Activated T-cell treated with anti-CD3 and anti-CD28 coated beads, Interleukin-2, amount 50 U/mL, for 48 hours (primary cell): Measurements from ENCODE around the gene TMEM184B.
"Not testable (repeated sequence)": the region's sequence is repeated elsewhere in the genome, so short reads cannot be mapped to it uniquely, and the experiment has no call there.

Experiments used
- DNase-seq, 2 experiments: peaks; one replicate each; pipeline ENCODE4 v3.0.0-alpha.2; 2020

TMEM184B gene

DNA sequence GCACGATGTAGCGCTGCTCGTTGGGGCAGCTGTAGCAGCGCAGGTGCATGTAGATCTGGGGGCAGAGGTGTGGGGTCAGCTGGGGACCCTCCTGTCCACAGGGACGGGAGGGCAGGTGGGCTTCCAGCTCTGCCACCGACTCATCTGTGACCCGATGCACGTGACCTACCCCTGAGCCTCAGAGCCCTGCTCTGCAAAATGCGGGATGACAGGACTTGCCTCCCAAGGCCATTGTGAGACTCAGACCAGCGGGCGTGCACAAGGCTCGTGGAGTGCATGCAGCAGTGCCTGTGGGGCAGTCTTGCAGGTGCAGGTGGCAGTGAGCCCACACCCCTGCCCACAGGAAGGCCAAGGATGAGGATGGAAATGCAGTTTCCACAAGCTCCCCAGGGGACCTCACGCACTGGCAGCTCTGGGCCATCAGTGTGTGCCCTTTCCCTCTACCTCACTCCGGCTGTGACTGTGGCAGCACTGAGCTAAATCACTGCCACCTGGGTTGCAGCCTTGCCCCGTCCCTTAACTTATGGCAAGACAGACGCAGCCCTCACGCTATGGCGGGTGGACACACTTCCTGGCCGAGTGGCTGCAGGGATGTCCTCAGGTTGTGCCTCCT, 26.7 kb downstream of the TMEM184B start:
- DNase-seq = no peak

DNA sequence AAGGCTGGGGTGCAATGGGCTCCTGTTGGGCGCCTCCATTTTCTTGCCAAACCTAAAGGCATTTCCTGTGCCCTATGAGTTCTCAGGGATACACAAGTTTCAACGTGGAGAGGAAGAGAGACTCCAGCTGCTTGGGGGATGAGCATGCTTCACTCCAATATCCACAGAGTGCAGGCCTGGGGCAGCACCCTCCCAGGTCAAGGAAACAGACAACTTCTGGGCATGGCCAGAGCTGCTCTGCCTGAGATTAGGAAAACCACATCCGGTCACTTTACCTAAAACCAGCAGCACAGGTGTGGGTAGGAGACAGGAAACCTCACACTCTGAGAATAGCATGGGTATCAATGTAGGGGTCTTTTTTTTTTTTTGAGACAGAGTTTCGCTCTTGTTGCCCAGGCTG, 28.7 kb downstream of the TMEM184B start:
- no peak for DNase-seq

DNA sequence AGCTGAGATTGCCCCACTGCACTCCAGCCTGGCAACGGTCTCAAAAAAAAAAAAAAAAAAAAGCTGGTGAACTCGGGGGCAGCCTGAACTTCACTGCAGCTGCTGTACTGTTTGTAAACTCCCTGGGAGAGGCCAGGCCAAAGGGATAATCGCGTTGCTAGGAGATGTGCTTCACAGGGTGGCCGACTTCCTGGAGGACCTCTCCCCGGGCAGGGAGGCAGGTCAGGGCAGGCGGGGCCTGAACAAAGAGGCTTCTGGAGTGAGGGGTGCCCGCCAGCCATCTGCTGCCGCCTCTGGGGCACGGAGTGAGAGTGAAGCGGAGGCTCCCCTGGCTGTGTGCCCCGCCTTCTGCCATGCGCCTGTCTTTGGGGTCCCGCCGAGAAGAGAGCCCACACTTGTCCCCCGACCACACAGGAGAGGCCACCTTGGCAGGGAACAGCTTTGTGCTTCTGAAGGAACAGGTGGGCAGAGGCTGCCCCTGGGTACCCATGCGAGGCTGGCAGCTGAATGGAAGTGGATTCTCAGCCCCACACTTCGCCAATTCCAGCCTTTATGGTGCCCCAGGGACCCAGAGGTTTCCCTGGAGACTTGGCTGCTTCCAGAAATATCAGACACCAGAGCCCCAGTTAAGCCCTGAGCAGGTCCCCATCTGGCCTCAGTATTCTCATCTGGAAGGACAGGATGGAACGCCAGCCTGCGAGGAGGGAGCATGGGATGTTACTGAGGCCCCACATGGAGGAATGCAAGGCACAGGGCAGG, 29.6 kb downstream of the TMEM184B start:
- no peak for DNase-seq

DNA sequence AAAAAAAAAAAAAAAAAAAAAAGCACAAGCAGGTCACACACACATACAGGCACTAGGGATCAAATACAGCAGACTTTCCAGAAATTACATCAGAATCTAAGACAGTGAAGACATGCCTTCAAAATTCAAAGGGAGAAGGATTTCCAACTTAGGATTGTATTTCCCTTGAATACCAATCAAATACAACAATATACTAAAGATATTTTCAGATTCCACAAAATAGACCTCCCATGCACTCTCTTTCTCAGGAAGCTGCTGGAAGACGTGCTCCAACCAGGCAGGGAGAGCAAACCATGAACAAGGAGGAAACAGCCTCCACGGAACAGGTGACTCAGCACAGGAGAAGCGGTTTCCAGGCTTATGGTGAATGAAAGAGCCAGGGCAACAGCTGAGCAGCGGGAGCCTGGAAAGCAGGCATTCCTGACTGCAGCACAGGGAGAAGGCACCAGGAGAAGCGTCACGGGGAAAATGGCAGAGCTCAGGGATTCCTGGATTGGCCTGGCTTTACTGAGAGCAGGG, 32.0 kb downstream of the TMEM184B start:
- DNase-seq = no peak

DNA sequence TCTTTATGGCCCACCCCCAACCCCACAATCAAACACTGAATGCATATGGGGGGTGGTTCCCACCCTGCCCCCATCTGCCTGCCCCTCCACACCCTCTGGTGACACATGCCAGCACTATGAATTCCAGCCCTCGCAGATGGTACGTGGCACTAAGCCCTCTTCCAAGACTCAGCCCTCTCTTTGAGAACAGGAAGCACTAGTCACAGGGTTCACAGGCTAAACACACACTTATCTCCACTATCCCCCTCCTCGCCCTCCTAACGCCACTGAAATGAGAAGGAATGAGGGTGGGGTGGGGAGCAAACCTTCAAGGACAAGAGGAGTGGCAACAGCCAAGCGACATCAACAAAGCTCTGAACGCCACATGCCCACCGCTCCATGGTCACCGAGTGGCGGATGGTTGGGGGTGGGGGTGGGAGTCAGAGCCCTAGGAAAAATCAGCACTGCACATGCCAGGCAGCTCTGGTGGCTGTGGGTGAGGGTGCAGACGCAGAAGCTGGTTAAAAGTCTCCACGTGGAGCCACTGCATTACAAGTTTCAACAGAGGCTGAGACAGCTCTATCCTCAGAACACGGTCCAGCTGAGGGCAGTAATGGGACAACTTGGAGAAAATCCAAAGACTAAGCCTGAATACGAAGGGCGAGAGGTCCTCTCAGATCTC, 33.6 kb downstream of the TMEM184B start:
- no peak for DNase-seq

DNA sequence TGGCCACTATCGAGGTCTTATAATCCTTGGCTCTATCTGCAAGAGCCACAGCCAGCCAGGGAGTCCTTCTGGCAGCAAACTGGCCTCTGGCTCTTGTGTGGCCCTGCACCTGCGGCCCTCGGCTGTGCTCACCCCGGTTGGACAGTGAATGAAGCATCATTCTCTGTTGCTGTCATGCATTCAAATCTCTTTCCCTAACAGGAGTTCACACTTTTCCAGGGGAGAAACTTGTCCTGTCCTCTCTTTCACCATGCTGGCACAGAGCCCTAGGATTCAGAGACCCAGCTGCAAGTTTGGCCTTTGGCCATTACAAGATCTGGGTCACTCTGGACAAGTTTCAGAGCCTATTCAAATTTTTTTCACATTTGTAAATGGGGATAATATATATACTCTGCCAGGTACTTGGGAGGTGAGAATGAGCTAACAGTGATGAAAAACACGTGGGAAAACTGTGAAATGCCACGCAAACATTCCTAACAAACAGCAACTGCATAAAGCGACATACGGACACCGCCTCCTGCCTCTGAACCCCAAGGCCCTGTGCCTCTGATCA, 34.2 kb downstream of the TMEM184B start:
- DNase-seq = no peak

DNA sequence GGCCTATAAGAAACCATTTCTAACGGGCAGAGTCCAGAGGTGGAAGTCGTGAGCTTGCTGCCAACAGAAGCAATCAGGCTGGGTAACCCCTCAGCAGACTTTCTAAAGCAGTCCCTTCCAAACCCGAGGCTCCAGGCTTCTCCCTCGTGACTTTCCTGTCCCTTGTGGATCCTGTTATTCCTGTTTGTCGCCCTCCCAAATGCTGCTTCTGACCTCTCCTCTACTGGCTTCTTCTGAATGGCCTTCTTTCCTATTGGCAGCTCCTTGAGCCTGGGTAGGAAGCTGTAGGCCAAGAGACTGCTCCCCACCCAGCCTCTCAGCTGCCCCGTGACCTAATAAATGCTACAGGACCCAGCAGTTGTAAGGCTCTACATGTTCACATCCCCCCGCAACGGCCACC, 36.0 kb downstream of the TMEM184B start:
- no peak for DNase-seq

DNA sequence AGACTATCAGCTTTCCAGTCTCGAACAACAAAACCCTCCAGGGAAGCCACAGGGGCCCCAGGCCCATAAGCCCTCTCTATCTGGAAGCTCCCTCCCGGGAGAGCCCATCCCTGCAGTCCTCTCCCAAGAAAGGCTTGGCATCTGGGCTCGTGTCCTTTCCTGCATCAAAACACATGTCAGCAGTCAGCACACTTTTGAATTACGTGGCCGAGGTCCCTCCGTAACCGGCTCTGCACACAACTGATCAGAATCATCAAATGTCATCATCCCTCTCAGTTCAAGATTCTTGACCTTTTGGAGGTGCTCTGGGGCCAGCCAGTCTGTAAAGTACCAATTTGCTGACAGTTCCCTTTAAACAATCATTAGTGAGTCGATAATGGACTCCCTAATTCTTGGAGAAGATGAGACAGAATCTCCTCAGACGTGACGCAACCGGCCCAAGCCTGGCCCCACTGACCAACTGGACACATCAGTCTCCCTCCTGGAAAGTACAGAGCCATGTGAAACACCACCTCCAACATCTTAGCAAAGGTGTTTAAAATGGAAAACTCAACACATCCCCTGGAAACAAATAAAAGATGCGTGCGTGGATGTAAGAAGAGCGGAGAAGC, 37.5 kb downstream of the TMEM184B start:
- no peak for DNase-seq

DNA sequence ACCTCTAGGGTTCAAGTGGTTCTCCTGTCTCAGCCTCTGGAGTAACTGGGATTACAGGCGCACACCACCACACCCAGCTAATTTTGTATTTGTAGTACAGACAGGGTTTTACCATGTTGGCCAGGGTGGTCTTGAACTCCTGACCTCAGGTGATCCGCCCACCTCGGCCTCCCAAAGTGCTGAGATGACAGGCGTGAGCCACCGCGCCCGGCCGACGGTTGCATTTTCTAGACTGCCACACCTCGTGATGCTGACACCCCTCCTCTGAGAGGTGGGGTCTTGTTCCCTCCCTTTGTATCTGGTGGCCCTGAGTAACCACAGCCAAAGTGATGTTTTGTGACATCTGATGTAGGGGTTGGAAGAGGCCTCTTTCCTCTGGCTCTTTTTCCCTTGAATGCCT, 39.0 kb downstream of the TMEM184B start:
- DNase-seq = not testable (repeated sequence)

DNA sequence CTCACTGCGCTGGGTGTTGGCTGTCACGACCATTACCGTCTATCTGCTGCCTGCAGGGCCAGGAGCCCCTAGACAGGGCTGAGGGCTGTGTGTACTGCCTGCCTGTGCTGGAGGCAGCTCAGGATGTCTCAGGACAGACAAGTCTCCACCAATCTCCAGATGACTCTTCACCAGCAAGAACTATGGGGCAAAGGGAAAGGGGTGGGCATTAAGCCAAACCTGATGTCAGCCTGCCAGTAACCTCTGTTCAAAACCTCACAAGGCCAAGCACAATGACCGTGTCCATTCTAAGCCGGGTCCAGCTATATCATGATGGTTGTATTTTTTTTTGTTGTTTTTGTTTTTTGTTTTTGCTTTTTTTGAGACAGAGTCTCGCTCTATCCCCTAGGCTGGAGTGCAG, 39.4 kb downstream of the TMEM184B start:
- DNase-seq = no peak

DNA sequence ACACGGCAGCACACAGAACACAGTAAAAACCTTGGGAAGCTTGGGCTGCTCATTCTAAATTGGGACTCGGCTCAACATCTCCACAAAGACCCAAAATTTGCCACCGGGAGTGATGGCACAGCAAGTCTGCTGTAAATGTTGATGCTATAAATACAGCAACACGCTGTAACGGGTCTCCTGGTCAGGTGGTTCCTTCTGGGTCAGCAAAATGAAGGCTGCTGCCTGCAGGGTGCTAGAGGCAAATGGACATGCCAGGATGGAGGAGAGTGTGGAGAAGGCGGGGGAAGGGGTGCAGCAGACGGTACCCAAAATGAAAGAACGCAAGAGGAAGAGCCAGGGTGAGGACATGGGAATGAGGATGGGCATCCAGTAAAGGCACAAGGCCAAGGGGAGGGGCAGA, 40.6 kb downstream of the TMEM184B start:
- DNase-seq = no peak

DNA sequence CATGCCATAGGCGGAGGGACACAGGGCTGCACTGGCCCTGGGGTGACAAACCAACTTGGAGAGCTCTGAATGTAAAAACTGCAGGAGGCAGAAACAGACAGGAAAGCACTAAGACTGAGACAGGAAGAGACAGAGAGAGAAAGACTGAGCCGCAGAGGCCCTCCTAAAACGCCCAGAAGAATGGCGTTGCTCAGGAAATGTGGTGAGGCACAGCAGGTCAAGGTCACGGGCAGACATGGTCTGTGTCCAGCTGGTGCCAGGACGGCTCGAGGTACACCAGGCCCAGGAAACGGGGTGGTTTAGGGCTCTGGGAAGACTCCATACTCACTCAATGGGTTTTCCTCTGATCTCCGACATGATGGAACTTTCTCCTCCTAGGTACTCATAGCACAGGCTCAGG, 41.9 kb downstream of the TMEM184B start:
- DNase-seq = no peak

DNA sequence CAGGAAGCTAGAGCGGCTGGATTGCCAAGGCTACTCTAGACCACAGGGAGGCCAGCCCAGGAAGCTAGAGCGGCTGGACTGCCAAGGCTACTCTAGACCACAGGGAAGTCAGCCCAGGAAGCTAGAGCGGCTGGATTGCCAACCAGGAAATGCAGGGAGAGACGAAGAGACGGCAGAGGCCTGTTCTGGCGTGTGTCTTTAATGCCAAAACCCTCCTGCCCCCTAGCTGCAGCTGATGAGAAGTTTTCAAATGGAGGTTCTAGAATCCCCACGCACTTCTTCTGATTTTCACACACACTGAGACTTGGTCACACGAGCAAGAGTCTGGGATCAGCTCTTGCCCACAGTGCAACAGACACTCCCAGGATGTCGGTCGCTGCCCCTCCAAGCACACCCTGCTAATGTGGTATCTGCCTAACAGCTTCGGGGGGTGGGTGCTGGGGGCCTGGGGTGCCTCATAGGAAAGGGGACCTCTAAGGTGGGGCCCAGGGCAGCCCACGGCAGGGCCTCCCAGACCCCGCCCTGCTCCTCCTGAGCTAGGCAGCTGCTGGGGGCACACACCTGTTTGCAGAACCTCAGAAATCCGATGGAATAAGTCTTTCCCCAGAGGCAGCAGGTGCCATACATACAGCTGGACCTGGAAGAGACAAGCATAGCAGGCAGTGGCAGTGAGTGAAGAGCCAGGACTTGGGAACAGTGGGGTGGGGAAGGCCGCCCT, 42.5 kb downstream of the TMEM184B start:
- peak; percentile 43 to 55 for DNase-seq

DNA sequence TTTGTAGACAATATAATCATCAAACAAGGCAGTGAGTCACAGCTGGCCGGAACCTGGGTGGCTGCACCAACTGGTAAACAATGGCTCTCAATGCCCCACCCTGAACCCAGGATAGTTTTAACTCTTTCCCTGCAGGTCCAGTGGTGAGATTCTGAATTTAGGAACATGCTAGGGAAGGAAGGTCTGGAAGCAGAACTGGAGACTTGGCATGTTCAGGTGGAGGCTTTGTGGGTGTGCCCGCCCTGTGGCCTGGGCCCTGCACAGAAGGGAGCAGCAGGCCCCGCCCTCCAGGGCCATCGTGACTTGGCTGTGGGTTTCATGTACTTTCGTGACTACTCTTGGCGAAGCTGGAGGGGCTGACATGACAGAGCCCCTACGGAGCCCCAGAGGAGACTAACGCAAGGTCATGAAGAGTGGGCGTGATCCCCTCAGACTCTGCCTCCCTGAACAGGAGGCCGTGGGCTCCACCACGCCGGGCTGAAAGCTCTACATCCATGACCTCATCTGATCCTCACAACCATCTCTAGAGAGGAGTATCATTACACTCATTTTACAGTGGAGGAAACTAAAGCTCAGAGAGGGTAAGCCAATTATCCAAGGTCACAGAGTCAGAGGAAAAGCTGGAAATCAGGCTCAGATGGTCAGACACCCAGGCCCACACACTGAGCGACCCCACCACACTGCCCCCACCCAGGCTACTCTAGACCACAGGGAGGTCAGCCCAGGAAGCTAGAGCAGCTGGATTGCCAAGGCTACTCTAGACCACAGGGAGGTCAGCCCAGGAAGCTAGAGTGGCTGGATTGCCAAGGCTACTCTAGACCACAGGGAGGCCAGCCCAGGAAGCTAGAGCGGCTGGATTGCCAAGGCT, 43.7 kb downstream of the TMEM184B start:
- no peak for DNase-seq

DNA sequence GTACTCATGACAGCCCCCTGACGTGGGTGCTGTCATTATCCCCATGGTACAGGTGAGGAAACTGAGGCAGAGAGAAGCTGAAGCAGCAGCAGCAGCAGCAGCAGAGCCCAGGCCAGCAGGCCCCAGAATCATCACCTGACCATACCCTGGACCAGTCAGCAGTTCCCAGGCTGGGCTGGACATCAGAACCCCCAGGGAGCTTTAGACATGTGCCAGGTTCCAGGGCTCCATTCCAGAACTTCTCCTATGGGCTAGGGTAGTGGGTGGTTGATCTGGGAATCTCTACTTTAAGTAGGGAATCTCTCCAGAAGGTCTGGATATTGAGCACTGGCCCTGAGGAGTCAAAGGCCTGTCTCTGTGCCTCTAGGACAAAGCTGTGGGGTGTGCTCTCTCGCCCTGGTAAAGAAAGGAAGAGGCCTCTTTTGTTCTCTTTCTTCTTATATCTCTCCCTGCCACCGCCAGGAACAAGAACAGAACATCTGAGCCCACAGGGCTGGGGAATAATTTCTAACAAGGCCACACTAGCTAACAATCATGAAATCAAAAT, 44.4 kb downstream of the TMEM184B start:
- DNase-seq = no peak

DNA sequence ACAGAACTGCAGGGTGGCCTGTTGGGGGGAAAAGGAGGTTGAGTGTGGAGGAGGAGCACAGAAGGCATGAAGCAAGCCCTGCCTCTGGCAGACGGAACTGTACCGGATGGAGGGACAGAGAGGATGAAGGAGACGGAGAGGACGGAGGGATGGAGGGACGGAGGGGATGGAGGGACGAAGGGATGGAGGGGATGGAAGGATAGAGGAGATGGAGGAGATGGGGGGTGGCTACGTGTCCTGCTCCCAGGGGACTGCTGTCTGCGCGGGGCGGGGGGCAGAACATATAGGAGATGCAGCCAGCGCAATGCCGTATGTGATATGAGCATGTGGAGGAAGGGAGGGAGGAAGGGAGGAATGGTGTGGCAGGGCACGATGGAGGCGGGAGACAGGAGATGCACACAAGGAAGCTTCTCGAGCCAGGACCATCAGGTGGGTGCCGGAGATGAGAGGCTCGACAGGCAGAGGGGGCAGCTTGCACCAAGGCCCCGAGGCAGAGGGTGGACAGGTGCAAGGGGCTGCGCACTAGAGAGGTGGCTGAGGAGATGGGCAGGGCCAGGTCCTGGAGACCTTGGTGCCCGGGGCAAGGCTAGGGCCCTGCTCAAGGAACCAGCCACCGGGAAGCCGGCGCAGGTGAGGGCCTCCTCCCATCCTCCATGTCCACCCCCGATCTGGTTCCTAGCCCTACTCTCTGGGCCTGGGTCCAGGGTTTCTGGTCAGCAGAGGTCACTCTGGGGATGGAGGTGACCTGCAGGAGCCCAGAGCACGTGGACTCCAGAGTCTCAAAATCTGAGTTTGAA, 45.8 kb downstream of the TMEM184B start:
- DNase-seq = no peak

DNA sequence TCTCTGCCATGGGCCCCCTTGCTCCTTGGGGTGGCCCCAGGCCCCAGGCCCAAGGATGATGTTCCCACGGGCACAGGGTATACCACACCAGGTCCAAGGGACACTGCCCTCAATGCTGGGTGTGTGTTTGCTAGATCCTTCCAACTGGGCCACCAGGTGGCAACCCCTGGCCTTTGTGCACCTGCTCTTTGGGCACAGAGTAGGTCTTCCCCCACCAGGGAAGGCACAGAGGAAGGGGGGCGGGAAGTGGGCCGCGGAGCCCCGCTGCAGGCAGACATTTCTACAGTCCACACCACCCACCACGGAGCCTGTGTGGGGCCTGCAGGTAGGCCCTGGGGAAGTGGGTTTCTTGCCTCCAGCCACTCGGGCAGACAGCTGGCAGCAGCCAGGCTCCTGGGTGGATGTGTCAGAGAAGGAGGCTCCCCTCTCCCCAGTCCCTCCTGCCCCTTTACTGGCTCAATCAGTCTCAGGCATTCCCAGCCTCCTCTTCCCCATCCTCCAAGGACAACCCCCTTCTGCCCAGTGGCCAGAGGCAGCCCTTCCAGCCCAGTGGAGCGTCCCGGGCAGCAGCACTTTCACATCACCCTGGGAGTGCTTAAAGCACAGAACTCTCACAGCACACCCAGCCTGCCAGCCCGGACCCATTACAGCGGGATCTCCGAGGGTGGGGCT, 49.4 kb downstream of the TMEM184B start:
- no peak for DNase-seq

DNA sequence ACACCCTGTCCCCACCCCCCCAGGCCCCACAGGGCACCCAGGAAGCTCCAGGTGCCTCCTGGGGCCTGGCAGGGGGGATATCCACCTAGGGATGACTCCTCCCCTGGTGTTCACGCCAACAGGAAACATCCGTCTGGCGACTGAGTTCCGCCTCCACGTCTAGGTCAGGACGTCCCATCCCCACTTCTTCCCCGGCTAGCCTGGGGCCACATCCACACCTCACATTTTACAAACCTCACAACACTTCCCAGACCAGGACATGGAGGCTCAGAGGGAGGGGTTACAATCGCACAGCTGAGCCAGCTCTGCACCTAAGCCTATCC, 50.1 kb downstream of the TMEM184B start:
- no peak for DNase-seq

DNA sequence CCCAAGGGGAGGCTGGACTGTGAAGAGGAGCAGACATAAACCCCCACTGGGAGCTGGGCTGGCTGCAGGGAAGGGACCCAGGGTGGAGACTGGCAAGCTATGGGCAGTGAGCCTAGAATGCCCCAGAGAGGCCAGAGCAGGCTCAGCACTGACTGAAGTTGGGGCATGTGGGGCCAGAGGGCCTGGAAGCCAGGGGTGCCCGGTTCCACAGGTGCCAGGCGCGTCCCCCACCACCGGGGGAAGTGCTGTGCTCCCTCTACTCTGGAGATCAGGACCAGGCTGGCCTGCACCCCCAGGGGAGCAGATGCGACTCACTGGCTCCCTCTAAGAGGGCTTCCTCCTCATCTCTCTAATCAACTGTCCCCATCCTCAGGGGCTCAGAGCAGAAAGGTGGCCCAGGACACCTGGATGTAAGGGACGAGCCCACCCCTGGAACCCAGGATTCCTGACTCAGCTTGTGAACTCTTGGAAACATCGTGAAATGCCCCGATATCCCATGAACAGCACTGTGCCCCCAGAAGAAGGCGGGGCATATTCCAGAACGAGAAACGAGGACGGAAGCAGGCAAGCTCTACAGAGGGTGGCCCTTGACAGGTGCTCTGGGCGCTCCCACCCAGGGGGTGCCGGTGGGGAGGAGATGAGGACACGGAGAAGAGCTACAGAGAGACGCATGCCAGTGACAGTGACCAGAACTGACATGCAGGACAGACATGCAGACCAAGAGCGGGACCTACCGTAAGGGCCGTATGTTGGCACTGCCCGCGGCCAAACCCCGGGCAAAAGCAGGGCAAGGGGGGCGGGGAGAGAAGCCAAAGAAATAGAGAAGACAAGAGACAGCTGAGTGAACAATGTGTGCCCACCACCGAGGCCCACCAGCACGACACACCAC, 50.7 kb downstream of the TMEM184B start:
- no peak for DNase-seq
